ENCODE measurements around the gene THSD4. TPM values are rescaled to one million over a fixed set of nuclear protein-coding genes. Genes with fewer than 3 reads are reported as not detected.

The THSD4 gene
- total and polyA plus RNA-seq, 2 of the 8 experiments (the other 6 are each of a cell fraction or from before 2014, with no cell fraction given), result 2.5 to 6.2 TPM

DNA sequence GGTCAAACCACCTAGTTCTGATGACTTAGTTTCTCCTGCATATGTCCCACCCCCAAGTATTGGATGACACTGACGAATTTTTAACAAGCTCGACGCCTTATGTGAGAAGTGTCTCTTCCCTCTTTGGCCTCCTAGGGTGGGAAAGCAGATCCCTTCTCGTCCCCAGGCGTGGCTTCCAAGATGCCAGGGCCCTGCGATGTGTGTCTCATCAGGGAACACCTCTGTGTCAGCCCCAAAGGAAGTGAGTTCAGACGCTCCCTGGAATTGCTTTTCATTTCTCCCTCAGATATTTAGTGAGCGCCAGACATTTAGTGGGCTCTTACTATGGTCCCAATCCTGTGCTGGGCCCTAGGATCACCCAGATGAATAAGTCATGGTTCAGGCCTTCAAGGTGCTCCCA is 482.4 kb downstream of the THSD4 start (continued):
- TF ChIP-seq GTF2F1 (IDR thresholded peaks at IDR 0.05; ENCODE audit: borderline replicate concordance, low read depth, low read length), result no peak
- TF ChIP-seq RXRA (IDR thresholded peaks at IDR 0.05; ENCODE audit: insufficient read depth, low read depth, low read length), result no peak
- no peak for TF ChIP-seq TAF1 (IDR thresholded peaks at IDR 0.05; ENCODE audit: low read depth, low read length)
- TF ChIP-seq, protein P1, sequence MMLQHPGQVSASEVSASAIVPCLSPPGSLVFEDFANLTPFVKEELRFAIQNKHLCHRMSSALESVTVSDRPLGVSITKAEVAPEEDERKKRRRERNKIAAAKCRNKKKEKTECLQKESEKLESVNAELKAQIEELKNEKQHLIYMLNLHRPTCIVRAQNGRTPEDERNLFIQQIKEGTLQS (IDR thresholded peaks at IDR 0.05; ENCODE audit: insufficient read depth, low read depth, low read length), result no peak

All from H1 (cell line).